CD4-positive, alpha-beta T cell treated with Interleukin-1 beta for 1 hour (primary cell): ENCODE measurements around the gene ZBTB7C.
"Not testable (repeated sequence)": the region's sequence is repeated elsewhere in the genome, so short reads cannot be mapped to it uniquely, and the experiment has no call there.

ENCODE experiments used
- DNase-seq, 2 donors: peaks; one replicate each; pipeline ENCODE4 v3.0.0-alpha.2; 2020 to 2022

Gene ZBTB7C

DNA sequence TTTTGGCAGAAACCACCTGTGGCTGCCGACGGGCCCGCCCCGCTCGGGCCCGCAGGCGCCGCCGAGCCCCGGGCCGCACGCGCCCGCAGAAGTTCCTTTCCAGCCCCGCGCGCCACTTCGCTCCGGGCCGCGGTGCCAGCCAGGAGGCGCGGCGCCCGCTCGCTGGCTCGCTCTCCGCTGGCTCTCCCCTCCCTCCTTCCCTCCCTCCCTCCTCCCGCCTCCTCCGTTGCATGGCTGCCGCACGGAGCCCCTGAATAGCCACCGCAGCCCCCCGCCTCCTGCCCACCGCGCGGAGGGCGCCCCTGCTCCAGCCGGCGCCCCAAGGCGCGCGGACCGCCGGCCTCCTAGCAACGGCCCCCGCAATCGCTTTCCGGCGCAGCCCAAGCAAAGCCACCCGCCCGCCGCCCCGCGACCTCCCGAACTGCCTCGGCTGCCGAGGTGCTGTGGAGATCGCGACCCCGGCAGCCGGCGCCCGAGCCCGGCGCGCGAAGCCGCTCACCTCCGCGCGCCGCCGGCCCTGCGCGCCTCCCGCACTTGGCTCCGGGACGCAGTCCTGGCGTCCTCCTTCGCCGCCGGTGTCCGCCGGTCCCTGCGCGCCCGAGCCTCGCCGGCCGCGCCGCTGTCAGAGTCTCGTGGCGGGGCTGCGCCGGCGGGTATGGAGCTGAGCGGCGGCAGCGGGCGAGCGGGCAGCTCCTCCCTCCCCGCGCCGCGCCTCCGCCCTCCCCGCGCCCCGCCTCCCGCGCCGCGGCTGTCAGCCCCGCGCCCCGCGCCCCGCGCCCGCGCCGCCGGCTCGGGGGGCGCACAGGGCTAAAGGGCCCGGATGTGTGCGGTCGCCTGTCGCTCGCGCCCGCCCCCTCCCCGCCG, at the start of gene ZBTB7C:
Gene ZBTB7C, minus strand, starts transcription at position 657 of the 864 bp plus-strand sequence.
- peak in 1 of 2 donors; percentile 2 for DNase-seq

DNA sequence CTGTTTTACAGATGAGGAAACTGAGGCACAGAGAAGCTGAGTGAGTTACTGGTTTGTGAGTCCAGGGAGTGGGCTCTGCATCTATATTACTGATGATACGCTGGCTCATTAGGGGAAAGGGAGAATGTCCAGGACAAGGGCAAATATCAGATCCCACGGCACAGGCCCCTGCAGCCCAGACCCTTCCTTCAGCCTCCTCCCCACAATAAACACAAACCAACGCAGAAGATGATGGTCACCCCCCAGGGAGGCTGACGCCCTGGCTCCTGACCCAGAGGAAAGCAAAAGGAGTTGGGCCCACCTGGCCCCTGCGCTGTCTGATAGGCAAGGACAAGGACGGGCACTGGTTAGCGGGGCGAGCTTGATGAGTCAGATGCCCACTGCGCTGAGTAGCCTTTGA, 47.7 kb upstream of the ZBTB7C start:
- no peak for DNase-seq

DNA sequence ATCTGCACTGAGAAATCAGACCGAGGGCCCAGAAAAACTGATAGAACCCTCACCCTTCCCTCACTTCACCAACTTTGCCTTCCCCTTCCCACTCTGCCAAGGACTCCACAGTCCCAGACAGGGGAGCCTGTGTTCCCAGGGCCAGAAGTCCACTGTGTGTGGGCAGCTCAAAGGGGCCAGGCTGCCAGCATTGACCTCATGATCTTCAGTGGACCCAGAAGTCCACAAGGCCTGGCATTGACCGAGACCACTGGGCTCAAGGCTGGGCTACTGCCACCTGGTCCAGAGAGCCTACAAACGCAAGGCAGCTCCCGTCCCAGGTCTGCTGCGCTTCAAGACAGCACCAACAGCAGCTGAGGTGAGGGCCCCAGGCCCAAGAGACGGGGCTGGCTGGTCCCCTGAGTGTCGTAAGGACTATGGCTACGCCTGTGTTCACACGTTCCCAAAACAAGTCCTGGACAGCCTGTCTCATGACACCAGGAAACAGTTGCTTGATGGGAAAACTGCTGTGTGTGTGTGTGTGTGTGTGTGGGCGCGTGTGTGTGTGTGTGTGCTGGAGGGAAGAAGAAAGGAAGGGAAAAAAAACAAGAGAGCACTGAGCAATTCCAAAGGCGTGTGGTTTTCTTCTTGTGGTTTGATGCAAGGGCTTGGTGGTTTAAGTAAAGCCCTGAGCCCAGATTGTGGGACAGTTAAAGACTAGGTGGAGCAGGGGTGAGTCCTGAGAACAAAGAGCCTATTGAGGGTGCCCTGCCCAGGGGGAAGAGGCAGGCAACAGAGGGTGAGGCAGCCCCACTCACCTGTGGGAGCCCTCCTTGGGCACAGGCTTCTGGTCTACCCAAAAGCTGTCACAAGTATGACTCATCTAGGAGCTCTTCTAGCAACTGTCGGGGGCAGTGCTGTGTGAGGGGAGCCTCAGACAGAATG, 46.6 kb upstream of the ZBTB7C start:
- peak; percentile 44 to 58 for DNase-seq

GRCh38 chr18:48454261-48454757, 45.1 kb upstream of the ZBTB7C start:
- no peak for DNase-seq

- DNase-seq = no peak
These were observed 44.3 kb upstream of the ZBTB7C start for GRCh38 chr18:48453330-48454066.

GRCh38 chr18:48452861-48453323, 43.7 kb upstream of the ZBTB7C start:
- DNase-seq = no peak

- no peak for DNase-seq
These were observed 41.5 kb upstream of the ZBTB7C start for GRCh38 chr18:48450685-48451084.

DNA sequence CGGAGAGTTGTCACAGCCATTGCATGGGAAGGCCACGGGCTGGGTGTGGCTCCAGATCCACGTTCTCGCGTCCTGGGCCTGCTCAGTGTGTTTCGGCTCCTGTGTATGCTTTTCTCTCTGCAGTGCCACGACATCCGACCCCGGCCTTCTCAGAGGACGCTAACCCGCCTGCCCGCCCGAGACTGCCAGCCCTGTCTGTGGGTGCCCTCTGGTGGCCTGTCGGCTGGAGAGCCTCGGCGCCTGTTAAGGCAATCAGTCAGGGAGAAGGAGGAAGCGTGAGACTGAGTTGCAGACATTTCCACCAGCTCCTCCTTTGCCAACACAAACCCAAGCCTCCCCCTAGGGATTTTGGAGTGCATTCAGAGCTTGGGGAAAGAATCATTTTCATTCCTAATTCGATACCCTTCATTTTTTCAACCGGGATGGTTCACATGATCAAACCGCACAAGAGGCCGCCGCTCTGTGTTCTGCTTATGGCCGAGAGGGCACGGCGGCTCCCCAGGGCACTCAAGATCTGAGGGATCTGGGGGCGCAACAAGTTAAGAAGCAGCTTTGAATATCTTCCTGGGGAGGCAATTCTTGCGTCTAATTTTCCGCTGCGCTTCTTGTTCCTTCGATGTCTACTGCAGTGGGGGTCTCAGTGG, 37.5 kb upstream of the ZBTB7C start:
- DNase-seq = peak; percentile 58 to 62

GRCh38 chr18:48445540-48445939, 36.4 kb upstream of the ZBTB7C start:
- DNase-seq = peak; percentile 65 to 69

GRCh38 chr18:48442761-48443160, 33.6 kb upstream of the ZBTB7C start:
- no peak for DNase-seq

- no peak for DNase-seq
These were observed 32.3 kb upstream of the ZBTB7C start for GRCh38 chr18:48441405-48441881.

- DNase-seq = no peak
These were observed 31.7 kb upstream of the ZBTB7C start for GRCh38 chr18:48440924-48441323.

DNA sequence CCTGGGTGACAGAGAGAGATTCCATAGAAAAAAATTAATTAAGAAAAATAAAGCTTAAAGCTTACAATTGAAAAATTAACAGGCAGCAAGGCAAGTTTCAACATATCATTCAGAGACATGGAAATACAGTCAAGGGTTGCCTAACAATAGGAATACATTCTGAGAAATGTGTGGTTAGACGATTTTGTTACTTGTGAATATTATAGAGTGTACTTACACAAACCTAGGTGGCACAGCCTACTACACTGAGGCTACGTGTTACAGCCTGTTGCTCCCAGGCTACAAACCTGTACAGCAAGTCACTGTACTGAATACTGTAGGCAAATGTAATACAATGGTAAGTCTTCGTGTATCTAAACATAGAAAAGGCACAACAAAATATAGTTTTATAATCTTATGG, 27.7 kb upstream of the ZBTB7C start:
- DNase-seq = no peak

DNA sequence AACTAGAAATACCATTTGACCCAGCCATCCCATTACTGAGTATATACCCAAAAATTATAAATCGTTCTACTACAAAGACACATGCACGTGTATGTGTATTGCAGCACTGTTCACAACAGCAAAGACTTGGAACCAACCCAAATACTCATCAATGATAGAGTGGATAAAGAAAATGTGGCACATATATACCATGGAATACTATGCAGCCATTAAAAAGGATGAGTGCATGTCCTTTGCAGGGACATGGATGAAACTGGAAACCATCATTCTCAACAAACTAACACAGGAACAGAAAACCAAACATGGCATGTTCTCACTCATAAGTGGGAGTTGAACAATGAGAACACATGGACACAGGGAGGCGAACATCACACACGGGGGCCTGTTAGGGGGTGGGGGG, 25.2 kb upstream of the ZBTB7C start:
- DNase-seq = not testable (repeated sequence)

DNA sequence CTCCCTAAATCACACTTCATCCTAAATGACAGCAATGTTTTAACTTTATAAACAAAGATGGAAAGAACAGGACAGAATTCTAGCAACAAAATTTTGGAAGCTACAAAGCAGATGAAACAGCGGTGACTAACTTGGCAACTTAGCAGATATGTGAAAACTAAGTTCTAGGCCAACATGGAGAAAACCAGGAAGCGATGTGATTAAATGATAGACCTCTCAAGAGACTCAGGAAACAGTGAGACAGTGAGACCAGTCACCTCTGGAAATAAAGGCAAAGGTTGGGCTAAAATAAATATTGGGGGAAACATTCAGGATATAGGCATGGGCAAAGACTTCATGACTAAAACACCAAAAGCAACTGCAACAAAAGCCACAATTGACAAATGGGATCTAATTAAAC, 24.4 kb upstream of the ZBTB7C start:
- DNase-seq = no peak

DNA sequence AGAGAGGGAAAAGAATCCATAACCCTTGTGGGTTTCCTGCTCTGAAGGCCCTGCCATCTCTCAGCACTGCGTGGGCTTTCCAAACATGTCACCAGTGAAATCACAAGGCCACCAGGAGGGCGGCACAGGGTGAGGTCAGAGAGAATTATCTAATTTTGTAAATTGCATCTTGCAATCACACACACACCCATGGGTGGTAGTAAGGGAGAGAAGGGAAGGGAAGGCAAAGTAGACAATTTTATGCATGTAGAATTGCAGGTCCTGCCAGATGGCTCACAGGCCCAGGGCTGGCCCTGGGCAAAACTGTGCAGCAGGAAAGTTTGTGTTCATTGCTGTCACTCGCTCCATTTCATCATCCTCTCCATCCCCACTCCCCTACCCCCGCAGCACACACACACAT, 21.0 kb upstream of the ZBTB7C start:
- no peak for DNase-seq

DNA sequence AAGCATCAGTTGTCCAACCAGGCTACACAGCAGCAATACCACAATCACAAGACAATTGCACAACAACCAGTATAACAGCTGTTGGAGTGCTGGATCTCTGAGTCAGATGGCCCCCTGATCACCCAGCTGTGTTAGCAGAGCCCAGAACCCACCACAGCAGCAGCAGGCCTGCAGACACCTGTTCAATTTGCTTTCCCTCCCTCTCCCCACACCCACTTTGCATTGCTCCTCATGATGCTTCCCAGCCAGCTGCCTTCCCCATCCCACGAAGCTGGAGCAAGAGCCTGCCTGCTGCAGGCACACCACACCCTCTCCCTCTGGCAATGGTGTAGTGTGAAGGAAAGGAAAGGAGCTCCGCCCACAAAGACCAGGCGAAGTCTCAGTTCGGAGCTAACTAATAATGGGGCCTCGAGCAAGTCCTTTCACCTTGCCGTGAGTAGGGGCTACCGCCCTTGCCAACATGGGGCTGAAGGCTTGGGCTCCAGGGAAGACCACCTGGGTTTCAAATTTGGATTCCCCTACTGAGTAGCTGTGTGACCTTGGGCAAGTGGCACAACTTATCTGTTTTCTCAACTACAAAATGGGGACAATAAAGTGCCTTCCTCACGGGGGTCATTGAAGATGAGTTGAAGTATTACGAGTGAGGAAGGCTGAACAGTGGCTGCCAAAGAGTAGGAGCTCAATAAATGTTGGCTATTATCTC, 19.4 kb upstream of the ZBTB7C start:
- no peak for DNase-seq

- DNase-seq = no peak
These were observed 13.8 kb upstream of the ZBTB7C start for GRCh38 chr18:48422947-48423378.

DNA sequence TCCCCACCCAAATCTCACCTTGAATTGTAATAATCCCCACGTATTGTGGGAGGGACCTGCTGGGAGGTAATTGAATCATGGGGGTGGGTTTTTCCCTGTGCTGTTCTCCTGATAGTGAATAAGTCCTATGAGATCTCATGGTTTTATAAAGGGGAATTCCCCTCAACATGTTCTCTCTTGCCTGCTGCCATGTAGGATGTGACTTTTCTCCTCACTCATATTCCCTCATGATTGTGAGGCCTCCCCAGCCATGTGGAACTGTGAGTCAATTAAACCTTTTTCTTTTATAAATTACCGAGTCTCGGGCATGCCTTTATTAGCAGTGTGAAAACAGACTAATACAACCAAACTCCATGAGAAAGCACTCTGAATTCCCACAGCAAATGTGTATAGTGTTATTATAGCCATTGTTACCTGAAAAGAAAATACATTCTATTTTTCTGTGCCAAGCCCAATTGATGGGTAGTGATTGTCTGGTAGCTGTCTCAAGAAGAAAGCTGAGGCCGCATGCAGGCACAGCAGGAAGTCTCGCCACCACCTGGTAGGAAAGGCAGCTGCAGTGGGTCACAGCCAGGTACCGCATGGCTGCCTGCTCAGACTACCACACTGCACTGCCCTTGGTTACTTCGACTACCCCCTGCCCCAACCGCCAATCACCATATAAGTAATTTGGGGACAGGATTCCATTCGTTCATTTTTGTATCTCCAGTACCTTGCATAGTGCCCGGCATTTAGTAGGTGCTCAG, 10.3 kb upstream of the ZBTB7C start:
- DNase-seq = no peak

DNA sequence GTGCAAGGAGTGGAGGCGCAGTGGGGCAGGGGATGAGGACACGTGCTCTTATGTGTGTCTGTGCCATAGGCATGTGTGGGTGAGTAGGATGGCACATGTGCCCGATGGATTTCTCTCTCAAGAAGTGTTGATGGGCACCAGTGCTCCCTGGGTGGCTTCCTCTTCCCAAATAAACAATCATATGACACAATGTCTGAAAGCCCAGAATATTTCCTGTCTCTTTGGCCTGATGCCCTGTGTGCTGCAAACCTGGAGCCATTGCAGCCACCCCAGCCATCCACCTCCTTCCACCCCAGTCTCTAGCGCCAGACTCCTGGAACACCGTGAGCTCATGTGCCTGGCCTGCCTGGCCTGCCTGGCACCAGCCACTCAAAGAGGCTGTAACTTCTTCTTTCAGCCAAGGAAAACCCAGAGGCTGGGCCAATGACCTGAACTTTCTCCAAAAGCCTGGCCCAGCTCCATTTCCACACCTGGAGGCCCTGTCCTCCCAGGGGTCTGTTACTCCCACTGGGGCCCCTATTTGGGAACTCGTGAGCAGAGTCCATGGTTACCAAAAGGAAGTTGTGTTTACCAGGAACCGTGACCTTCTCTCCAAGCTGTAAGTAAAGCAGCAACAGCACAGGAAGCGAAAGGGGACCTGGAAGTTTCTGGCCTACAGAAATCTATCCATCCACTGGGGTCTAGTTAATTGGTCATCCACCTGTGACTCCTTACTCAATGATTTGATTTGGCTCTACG, 9.5 kb upstream of the ZBTB7C start:
- DNase-seq = no peak
